CMK (cell line): ENCODE measurements around the gene CCDC201.
A peak's percentile ranks its signal among the peaks of the same experiment; 100 is the strongest.

Source experiments
- DNase-seq: peaks from one replicate; pipeline ENCODE4 v3.0.0-alpha.2; 2010; ENCODE audit warnings: low read depth

The CCDC201 gene

GRCh38 chr7:45873035-45873354 lies at the start of gene CCDC201:
TSS of gene CCDC201 (minus strand) at chr7:45873082. CDS start at chr7:45873007, 75 bp downstream.
- DNase-seq = no peak

- DNase-seq = no peak
These were observed 49.0 kb upstream of the CCDC201 start for GRCh38 chr7:45921699-45922519.

- DNase-seq = no peak
These were observed 48.5 kb upstream of the CCDC201 start for GRCh38 chr7:45921381-45921698.

DNA sequence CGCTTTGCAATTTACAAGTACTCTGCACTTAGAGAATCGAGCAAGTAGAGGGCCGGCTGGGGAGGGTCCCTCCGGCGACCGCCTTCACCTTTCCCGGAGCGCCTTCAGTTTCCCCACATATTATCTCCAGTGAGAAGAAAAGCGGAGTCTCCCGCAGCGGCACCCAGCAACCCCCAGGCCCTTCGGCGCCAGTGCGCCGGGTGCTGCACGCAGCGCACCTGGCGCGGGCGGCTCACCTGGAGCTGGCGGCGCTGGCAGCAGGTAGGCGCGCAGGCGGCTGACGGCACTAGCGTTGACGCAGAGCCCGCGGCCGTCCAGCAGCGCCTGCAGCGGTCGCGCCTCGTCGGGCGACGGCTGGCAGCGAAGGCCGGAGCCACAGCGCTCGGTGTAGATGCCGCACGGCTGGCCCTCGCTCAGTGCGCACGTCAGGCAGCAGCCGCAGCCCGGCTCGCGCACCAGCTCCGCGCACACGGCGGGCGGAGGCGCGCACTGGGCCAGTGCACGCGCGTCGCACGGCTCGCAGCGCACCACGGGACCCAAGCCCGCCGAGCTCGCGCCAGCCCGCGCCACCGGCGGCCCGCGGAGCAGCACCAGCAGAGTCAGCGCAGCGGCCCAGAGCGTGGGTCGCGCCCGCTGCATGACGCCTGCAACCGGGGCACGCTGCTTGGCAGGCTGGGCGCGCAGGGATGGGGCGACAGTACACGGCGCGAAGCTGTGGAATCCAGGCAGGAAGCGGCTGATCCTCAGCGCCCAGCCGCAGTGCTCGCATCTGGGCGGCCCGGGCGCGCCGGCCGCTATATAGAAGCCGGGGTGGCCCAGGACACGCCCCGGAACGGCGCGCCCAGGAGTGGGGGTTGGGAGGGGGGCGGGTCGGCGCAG lies 47.9 kb upstream of the CCDC201 start, which contains the start of gene IGFBP3:
Gene IGFBP3, minus strand, starts transcription at position 771 of the 879 bp plus-strand sequence. Its CDS starts 132 bp downstream, at position 639.
- DNase-seq = no peak

- DNase-seq = no peak
These were observed 47.1 kb upstream of the CCDC201 start for GRCh38 chr7:45919993-45920459.

DNA sequence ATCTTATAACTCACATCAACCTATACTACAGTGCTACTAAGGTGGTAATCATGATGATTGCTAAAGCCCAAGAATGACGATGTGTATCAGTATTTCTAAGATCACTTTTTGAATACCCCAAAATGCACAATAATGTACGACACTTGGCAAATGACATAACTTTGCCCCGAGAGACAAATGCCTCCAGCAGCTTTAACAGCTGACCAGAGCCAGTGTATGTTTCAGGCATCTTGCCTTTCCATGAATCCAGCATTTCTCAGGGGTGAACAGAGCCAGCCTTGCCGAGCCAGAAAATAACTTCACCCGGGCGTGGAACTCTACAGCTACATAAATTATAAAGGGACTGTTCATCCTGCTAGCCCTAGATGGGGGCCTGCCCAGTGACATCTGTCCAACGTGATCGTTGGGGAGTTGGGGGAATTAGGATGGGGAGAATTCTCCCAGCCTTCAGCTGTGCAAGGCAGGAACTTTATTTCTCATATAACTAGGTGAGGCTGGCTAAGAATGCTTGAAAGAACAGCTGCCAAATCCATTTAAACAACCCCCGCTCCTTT lies 46.4 kb upstream of the CCDC201 start:
- DNase-seq = no peak

GRCh38 chr7:45918556-45918955 lies 45.7 kb upstream of the CCDC201 start:
- no peak for DNase-seq

DNA sequence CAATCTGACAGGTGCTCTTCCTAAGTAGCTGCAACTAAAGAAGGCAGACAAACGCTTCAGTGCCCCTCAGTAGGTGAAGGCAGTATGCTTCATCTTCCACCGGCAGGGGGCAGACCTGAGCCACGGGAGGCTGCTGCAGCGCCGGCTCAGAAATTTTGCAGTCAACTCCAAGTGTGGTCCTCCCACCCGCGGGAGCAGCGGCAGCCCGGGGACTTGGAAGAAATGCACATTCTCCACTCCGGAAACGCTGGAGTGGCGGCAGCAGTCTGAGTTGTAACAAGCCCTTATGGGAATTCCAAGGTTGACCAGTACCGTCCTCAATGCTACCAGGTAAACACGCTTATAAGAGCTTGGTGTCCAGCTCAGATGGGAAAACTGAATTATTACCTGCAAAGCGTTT lies 44.8 kb upstream of the CCDC201 start:
- peak; percentile 18 for DNase-seq

DNA sequence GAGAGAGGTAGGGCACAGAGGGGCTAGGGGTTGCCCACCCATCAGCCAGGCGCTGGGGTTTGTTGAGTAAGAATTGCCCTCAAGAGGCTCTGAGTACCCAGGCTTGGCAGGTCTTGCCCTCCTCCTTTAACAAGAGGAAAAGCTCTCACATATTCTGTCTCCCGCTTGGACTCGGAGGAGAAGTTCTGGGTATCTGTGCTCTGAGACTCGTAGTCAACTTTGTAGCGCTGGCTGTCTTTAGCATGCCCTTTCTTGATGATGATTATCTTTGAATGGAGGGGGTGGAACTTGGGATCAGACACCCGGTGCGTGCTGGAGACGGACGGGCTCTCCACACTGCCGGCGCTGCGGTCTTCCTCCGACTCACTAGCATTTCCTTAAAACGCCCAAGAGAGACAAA lies 44.2 kb upstream of the CCDC201 start:
- DNase-seq = no peak

DNA sequence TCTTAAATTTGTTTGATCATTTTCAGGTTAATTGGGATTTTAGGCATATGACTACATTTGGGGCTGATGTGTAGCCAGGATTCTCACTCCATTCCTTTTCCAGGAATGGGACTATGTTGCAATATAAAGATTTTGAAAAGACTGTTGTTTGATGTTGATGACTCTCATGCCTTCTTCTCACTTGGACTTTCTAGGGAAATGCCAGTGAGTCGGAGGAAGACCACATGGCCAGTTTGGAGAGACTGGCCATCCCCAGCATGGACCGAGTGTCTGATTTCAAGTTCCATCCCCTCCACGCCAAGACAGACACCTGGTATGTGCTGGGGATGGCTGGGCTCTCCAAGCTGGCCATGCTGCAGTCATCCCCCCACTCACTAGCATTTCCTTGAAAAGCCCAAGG lies 42.7 kb upstream of the CCDC201 start:
- DNase-seq = no peak

GRCh38 chr7:45914911-45915310 lies 42.0 kb upstream of the CCDC201 start:
- no peak for DNase-seq

DNA sequence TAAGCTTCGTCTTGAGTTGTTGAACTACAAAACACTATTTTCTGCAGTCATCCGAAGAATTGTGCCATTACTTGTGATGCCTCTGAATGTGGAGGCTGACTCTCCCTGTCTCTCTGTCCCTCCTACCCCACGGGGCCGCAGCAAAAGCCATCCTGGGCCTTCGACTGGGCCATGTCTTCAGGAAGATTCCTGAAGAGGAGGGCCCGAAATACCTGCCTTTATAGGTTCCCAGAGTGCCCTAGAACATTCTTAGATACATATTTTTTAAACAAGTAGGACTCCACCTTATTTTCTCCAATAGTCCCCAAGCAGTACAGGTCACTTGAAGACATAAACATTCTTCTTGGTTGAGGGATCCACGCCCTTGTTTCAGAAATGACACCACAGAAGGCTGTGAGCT lies 40.1 kb upstream of the CCDC201 start:
- no peak for DNase-seq

- DNase-seq = no peak
These were observed 38.4 kb upstream of the CCDC201 start for GRCh38 chr7:45911311-45911710.

- no peak for DNase-seq
These were observed 38.0 kb upstream of the CCDC201 start for GRCh38 chr7:45910855-45911254.

DNA sequence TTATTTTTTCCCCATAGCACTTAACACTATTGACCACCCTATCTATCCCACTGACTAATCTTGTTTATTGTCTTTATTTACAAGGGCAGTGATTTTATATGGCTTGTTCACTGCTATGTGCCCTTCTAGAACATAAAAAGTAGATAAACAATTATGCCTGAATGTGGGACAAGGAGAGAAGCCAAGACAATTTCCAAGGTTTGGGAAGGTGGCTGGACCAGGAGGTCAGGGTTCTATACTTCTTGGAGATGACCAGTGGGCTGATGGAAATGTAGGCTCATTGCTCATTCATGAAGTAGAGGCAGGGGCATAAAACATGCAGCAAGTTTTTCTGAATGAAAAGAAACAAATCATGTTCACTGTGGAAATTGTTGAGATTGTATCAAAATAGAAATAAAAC lies 36.7 kb upstream of the CCDC201 start:
- DNase-seq = no peak

- no peak for DNase-seq
These were observed 29.9 kb upstream of the CCDC201 start for GRCh38 chr7:45902820-45903219.

DNA sequence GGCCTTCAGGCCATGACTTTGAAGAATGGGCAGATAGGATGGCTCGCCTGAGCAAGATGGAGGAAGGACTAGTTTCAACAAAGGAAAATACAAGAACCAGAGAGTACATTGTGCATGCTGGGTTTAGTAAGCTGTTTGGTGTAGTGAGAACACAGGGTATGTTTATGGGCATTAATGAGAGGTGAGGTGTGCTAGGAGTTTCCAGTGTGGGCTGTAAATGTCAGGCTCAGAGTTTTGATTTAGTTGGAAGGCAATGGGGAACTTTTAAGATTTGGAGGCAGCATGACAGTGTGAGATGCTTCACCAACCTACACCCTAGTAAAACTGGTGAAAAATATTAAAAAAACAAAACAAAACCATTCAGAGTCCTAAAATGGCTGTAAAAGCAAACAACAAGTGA lies 28.7 kb upstream of the CCDC201 start:
- DNase-seq = no peak

- no peak for DNase-seq
These were observed 25.3 kb upstream of the CCDC201 start for GRCh38 chr7:45898222-45898621.

GRCh38 chr7:45897042-45897690 lies 24.3 kb upstream of the CCDC201 start:
- no peak for DNase-seq

DNA sequence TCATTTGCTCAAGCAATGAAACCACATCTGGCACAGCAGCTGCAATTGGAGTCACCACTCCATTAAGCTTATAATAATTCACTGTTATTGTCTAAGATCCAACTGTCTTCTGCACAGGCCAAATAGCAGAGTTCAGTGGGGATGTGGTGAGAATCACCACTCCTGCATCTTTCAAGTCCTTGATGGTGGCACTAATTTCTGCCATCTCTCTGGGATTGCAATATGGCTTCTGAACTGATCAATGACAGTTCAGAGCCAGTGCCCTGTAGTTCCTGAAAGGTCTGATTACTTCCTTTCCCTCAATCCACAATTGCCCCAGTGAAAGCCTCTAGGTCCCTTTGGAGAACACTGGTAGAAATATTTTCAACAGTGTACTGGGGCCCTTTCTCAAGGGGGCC lies 21.8 kb upstream of the CCDC201 start:
- no peak for DNase-seq

GRCh38 chr7:45893996-45894664 lies 21.2 kb upstream of the CCDC201 start:
- DNase-seq = no peak
